HCT116 (cell line): Measurements from ENCODE around the gene AOPEP. TPM values are rescaled to one million over a fixed set of nuclear protein-coding genes. Genes with fewer than 3 reads are reported as not detected.

ENCODE experiments used
- ATAC-seq: fragments of 200-7000 bp; cut with Tn5 transposase; 2 replicates; pipeline ENCODE4 v1.9.1; 2020; ENCODE audit warnings: mild to moderate bottlenecking, moderate library complexity
- BruUV-seq: library from RNA; stranded (reverse); fragments of 400-500 nt; replicated peaks from 2 replicates; lab custom pipeline; 2021; lab: Mats Ljungman, UMichigan
- CTCF ChIA-PET: fragments of 300-600 bp; sonication (Branson Sonifier 250); formaldehyde crosslinking; loops from one replicate; lab custom pipeline; 2021; ENCODE audit warnings: antibody characterized with exemption; lab: Charles Lee
- POLR2A ChIA-PET: fragments of 300-600, 350-600 bp; sonication (Branson Sonifier 250); formaldehyde crosslinking; loops from one replicate; lab custom pipeline; 2021; ENCODE audit warnings: antibody characterized with exemption; lab: Charles Lee
- RAD21 ChIA-PET, 2 experiments: fragments of 300-600 bp; sonication (Branson Sonifier 250); formaldehyde crosslinking; loops; one replicate each; lab custom pipeline; 2023; ENCODE audit warnings: low total read pairs in 2 of 2; ENCODE audit not compliant: uncharacterized antibody in 2 of 2, unreplicated experiment in 2 of 2, low non-redundant PET in 1 of 2; lab: Charles Lee
- DNase-seq: peaks from one replicate; pipeline ENCODE4 v3.0.0-alpha.2; 2010; ENCODE audit warnings: low read depth, low spot score
- H2AFZ ChIP-seq: fragments of 200-600 bp; shearing (Covaris generic), sonication (generic); 2 replicates; pipeline ENCODE4 v1.6.1; 2017; ENCODE audit warnings: low read depth, mixed run types, mixed read lengths, antibody characterized with exemption, low read length; ENCODE audit not compliant: poor library complexity, severe bottlenecking
- H3K27ac ChIP-seq: 2 replicates; pipeline ENCODE4 v1.5.1; 2012; ENCODE audit warnings: low read depth, low read length
- H3K27me3 ChIP-seq: fragments of 200-600 bp; sonication (generic); 2 replicates; pipeline ENCODE4 v1.6.1; 2016; ENCODE audit warnings: mixed run types, low read length, mixed read lengths; ENCODE audit not compliant: insufficient read depth
- H3K36me3 ChIP-seq, 2 experiments: fragments of 200-500 bp in 1 of 2; fragments of 200-600 bp in 1 of 2; sonication (Bioruptor generic) in 1 of 2; sonication (generic) in 1 of 2; 2 replicates each; pipeline versions ENCODE4 v1.5.1 to v1.6.1; 2014 to 2016; ENCODE audit warnings: low read length in 2 of 2, inconsistent platforms in 1 of 2, mixed read lengths in 1 of 2, mixed run types in 1 of 2; ENCODE audit not compliant: insufficient read depth in 2 of 2, control insufficient read depth in 1 of 2
- H3K4me1 ChIP-seq, 2 experiments: fragments of 200-600 bp in 1 of 2; sonication (generic) in 1 of 2; 2 replicates each; pipeline versions ENCODE4 v1.5.1 to v1.6.1; 2012 to 2017; ENCODE audit warnings: low read length in 2 of 2, inconsistent platforms in 1 of 2, mild to moderate bottlenecking in 1 of 2, mixed read lengths in 1 of 2, mixed run types in 1 of 2, moderate library complexity in 1 of 2; ENCODE audit not compliant: insufficient read depth in 2 of 2, control insufficient read depth in 1 of 2
- H3K4me2 ChIP-seq: fragments of 200-600 bp; sonication (generic); 2 replicates; pipeline ENCODE4 v1.6.1; 2017; ENCODE audit warnings: mixed run types, low read length, mixed read lengths
- H3K4me3 ChIP-seq, 2 experiments: fragments of 200-600 bp in 1 of 2; sonication (generic) in 1 of 2; replicated peaks in 1 of 2; 2 replicates each; pipeline ENCODE4 v1.5.1; 2011 to 2016; ENCODE audit warnings: low read length in 2 of 2, control low read depth in 1 of 2, low read depth in 1 of 2, mild to moderate bottlenecking in 1 of 2, mixed read lengths in 1 of 2, mixed run types in 1 of 2
- H3K79me2 ChIP-seq: fragments of 200-600 bp; sonication (generic); 2 replicates; pipeline ENCODE4 v1.6.1; 2017; ENCODE audit warnings: mild to moderate bottlenecking, mixed run types, low read length, moderate library complexity, mixed read lengths; ENCODE audit not compliant: insufficient read depth
- H3K9ac ChIP-seq: fragments of 200-600 bp; sonication (generic); 2 replicates; pipeline ENCODE4 v1.6.1; 2016; ENCODE audit warnings: low read length, mixed read lengths
- H3K9me2 ChIP-seq: fragments of 200-600 bp; sonication (generic), shearing (Covaris generic); 2 replicates; pipeline ENCODE4 v1.6.1; 2017; ENCODE audit warnings: mixed run types, mild to moderate bottlenecking, moderate library complexity; ENCODE audit not compliant: insufficient read depth
- H3K9me3 ChIP-seq, 2 experiments: fragments of 200-500 bp in 1 of 2; fragments of 200-600 bp in 1 of 2; sonication (Bioruptor generic) in 1 of 2; sonication (generic) in 1 of 2; 2 replicates each; pipeline ENCODE4 v1.6.1; 2014 to 2017; ENCODE audit warnings: low read length in 2 of 2, mixed read lengths in 2 of 2, inconsistent platforms in 1 of 2, low read depth in 1 of 2, mild to moderate bottlenecking in 1 of 2, mixed run types in 1 of 2, moderate library complexity in 1 of 2; ENCODE audit not compliant: control insufficient read depth in 1 of 2, insufficient read depth in 1 of 2
- H4K20me1 ChIP-seq: fragments of 200-600 bp; sonication (generic), shearing (Covaris generic); 2 replicates; pipeline ENCODE4 v1.6.1; 2017; ENCODE audit warnings: mixed run types, mild to moderate bottlenecking, moderate library complexity; ENCODE audit not compliant: insufficient read depth
- CBX3 ChIP-seq: IDR thresholded peaks from 2 replicates; pipeline ENCODE4 v1.6.1; 2012; ENCODE audit warnings: low read depth
- ELF1 ChIP-seq: IDR thresholded peaks from 2 replicates; pipeline ENCODE4 v1.6.1; 2012; ENCODE audit warnings: low read depth, borderline replicate concordance
- FOSL1 ChIP-seq: IDR thresholded peaks from 2 replicates; pipeline ENCODE4 v1.6.1; 2012; ENCODE audit warnings: low read depth
- JUND ChIP-seq: IDR thresholded peaks from 2 replicates; pipeline ENCODE4 v1.6.1; 2012
- POLR2A ChIP-seq: IDR thresholded peaks from 2 replicates; pipeline ENCODE4 v1.7.0; 2011; ENCODE audit warnings: borderline replicate concordance; ENCODE audit not compliant: insufficient read depth, insufficient read length; ENCODE audit errors: extremely low read depth
- RAD21 ChIP-seq: IDR thresholded peaks from 2 replicates; pipeline ENCODE4 v1.6.1; 2012; ENCODE audit warnings: low read depth, mild to moderate bottlenecking
- SIN3A ChIP-seq: IDR thresholded peaks from 2 replicates; pipeline ENCODE4 v1.6.1; 2012; ENCODE audit warnings: low read depth
- SRF ChIP-seq: IDR thresholded peaks from 2 replicates; pipeline ENCODE4 v1.6.1; 2012; ENCODE audit warnings: low read depth
- intact Hi-C: fragments of 100-400 bp; cut with micrococcal nuclease; formaldehyde crosslinking; loops from 2 replicates; pipeline ENCODE4 v1.10.0; 2022
- total RNA-seq: library from RNA; stranded (reverse); gene quantifications from one replicate; pipeline ENCODE4 v1.2.1, GENCODE V29; 2021; ENCODE audit not compliant: unreplicated experiment
- TF ChIP-seq, protein P1 (sequence below), 3 experiments: fragments of 200-600 bp in 1 of 3; sonication (generic) in 1 of 3; IDR thresholded peaks in 2 of 3; conservative IDR thresholded peaks in 1 of 3; 2 replicates each; pipeline ENCODE4 v1.5.1; 2012 to 2017; ENCODE audit warnings: low read depth in 2 of 3, low read length in 2 of 3, antibody characterized with exemption in 1 of 3, borderline replicate concordance in 1 of 3, control low read depth in 1 of 3, mild to moderate bottlenecking in 1 of 3, mixed read lengths in 1 of 3, mixed run types in 1 of 3, moderate library complexity in 1 of 3; ENCODE audit not compliant: insufficient read depth in 1 of 3
- TF ChIP-seq, protein P2 (sequence below): IDR thresholded peaks from 2 replicates; pipeline ENCODE4 v1.6.1; 2011; ENCODE audit warnings: mild to moderate bottlenecking, low read length, moderate library complexity; ENCODE audit not compliant: insufficient replicate concordance; ENCODE audit errors: extremely low read depth
- TF ChIP-seq, protein P3 (sequence below): IDR thresholded peaks from 2 replicates; pipeline ENCODE4 v1.6.1; 2012

Gene AOPEP
- total RNA-seq, 1 experiment from 2014 or later = 15.1 TPM

DNA sequence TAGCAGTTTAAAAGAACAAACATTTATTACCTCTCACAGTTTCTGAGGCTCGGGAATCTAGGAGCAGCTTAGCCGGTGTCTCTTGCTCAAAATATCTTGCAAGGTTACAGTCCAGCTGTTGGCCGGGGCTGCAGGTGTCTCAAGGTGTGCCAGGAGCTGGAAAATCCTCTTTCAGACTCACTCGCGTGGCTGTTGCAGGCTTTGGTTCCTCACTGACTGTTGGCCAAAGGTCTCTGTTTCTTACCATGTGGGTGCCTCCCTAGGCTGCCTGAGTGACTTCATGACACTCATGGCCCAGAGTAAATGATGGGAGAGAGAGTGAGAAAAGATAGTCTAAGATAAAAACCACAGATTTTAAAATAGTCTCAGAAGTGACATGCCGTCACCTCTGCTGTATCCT lies 43.8 kb downstream of the AOPEP start:
- POLR2A ChIA-PET = no interaction called here
- Histone ChIP-seq H3K9me3 (no peaks in the 10 kb centered on the region), H3K4me3 (no peak overlapping the region), H3K9me2 (no peaks in the 10 kb centered on the region), H4K20me1 (no peaks in the 10 kb centered on the region), H3K4me2 (no peak overlapping the region), H2AFZ (no peak overlapping the region), H3K36me3 (no peaks in the 10 kb centered on the region), H3K27me3 (no peaks in the 10 kb centered on the region), H3K9ac (no peak overlapping the region), H3K79me2 (peaks cover 17% of the 10 kb centered on the region), H3K4me1 (no peaks in the 10 kb centered on the region), H3K27ac (no peak overlapping the region)
- RAD21 ChIA-PET = no interaction called here
- CTCF ChIA-PET = no interaction called here
- TF ChIP-seq, protein P1, sequence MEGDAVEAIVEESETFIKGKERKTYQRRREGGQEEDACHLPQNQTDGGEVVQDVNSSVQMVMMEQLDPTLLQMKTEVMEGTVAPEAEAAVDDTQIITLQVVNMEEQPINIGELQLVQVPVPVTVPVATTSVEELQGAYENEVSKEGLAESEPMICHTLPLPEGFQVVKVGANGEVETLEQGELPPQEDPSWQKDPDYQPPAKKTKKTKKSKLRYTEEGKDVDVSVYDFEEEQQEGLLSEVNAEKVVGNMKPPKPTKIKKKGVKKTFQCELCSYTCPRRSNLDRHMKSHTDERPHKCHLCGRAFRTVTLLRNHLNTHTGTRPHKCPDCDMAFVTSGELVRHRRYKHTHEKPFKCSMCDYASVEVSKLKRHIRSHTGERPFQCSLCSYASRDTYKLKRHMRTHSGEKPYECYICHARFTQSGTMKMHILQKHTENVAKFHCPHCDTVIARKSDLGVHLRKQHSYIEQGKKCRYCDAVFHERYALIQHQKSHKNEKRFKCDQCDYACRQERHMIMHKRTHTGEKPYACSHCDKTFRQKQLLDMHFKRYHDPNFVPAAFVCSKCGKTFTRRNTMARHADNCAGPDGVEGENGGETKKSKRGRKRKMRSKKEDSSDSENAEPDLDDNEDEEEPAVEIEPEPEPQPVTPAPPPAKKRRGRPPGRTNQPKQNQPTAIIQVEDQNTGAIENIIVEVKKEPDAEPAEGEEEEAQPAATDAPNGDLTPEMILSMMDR (IDR thresholded peaks at IDR 0.05 in 2 of 3, conservative IDR thresholded peaks at IDR 0.05 in 1 of 3; ENCODE audit: borderline replicate concordance in 1 of 3, insufficient read depth in 1 of 3, low read depth in 2 of 3, low read length in 2 of 3) = no peak
- no peak for TF ChIP-seq SIN3A
- TF ChIP-seq CBX3 = no peak
- no peak for TF ChIP-seq RAD21
- no peak for TF ChIP-seq FOSL1
- no peak for TF ChIP-seq SRF
- TF ChIP-seq ELF1 = no peak
- TF ChIP-seq, protein P2, sequence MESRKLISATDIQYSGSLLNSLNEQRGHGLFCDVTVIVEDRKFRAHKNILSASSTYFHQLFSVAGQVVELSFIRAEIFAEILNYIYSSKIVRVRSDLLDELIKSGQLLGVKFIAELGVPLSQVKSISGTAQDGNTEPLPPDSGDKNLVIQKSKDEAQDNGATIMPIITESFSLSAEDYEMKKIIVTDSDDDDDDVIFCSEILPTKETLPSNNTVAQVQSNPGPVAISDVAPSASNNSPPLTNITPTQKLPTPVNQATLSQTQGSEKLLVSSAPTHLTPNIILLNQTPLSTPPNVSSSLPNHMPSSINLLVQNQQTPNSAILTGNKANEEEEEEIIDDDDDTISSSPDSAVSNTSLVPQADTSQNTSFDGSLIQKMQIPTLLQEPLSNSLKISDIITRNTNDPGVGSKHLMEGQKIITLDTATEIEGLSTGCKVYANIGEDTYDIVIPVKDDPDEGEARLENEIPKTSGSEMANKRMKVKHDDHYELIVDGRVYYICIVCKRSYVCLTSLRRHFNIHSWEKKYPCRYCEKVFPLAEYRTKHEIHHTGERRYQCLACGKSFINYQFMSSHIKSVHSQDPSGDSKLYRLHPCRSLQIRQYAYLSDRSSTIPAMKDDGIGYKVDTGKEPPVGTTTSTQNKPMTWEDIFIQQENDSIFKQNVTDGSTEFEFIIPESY = no peak
- TF ChIP-seq JUND = no peak
- TF ChIP-seq, protein P3, sequence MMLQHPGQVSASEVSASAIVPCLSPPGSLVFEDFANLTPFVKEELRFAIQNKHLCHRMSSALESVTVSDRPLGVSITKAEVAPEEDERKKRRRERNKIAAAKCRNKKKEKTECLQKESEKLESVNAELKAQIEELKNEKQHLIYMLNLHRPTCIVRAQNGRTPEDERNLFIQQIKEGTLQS = no peak
- TF ChIP-seq POLR2A = no peak
- BruUV-seq = no TSS peak
- DNase-seq = no peak
- no peak for ATAC-seq
- intact Hi-C loops = no loop called here
